Brain microvascular endothelial cell (primary cell): ENCODE measurements around the gene ROR1.

Source experiments
- DNase-seq: peaks from one replicate; pipeline ENCODE4 v3.0.0-alpha.2; 2020
- H3K27ac ChIP-seq: fragments of 250-450 bp; sonication (Bioruptor Pico); 2 replicates; pipeline ENCODE4 v1.5.1; 2020; ENCODE audit warnings: mild to moderate bottlenecking, moderate library complexity
- H3K27me3 ChIP-seq: fragments of 250-450 bp; sonication (Bioruptor Pico); replicated peaks from 2 replicates; pipeline ENCODE4 v1.5.1; 2020; ENCODE audit warnings: mild to moderate bottlenecking
- H3K36me3 ChIP-seq: fragments of 250-450 bp; sonication (Bioruptor Pico); replicated peaks from 2 replicates; pipeline ENCODE4 v1.5.1; 2020; ENCODE audit warnings: mild to moderate bottlenecking
- H3K4me3 ChIP-seq: 2 replicates; pipeline ENCODE4 v1.5.1; 2011; ENCODE audit warnings: low read depth, mild to moderate bottlenecking, control low read depth, low read length, moderate library complexity
- CTCF ChIP-seq: IDR thresholded peaks from 2 replicates; pipeline ENCODE4 v1.5.1; 2011; ENCODE audit warnings: low read depth, mild to moderate bottlenecking, moderate library complexity, low read length, control low read depth, inconsistent platforms; ENCODE audit errors: missing control alignments
- in situ Hi-C: cut with HindIII; loops from 2 replicates; pipeline ENCODE4 v1.10.0; 2017; ENCODE audit warnings: low sequenced_read_pairs, low pct_ligation_motif_present

ROR1 gene

DNA sequence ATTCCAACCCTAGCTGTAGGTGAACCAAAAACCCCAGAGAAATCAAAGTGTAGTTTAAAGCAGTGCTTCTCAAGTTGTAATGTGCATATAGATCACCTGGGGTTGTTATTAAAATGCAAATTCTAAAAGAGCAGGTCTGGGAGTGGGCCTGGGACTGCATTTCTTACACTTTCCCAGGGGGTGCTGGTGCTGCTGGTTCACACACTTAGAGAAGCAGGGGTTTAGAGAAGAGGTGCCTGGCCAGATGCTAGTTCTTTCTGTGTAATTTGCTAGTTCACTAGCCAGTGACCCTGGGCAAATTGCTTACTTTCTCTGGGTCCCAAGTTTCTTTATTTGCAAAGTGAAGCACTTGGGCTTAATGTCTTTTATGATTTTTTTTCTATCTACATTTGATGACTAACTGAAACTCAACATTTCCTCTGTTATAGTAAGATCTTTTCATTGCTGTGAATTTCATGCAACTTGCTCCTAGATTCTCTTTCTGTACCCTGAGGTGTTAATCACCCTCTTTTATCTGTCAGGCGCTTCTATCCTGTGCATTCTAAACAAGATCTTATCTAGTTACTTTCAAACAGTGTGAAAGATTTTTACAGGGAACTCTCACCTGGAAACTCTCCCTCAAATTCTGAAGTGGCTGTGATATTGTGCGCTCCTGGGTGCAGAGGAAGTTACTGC is 287.8 kb downstream of the ROR1 start:
- Histone ChIP-seq H3K27me3 (no peaks in the 10 kb centered on the region), H3K4me3 (no peak overlapping the region), H3K27ac (peak overlapping the region; percentile 28), H3K36me3 (no peaks in the 10 kb centered on the region)
- DNase-seq = no peak
- in situ Hi-C loops = no loop called here
- no peak for TF ChIP-seq CTCF

DNA sequence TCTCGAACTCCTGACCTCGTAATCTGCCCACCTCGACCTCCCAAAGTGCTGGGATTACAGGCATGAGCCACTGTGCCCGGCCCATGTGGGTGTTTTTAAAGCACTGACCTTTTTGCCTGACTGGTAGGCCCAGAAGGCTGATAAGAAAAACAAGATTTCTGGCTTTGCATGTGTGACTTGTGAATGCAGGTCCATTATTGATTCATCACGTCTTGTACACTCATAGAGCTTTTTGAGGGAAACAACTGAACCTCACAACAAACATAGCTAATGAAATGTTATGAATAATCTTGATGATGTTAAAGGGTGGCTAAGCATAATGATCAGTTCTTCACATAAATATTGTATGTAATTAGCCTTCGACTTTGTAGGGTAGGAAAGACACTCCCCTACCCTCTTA is 288.7 kb downstream of the ROR1 start:
- Histone ChIP-seq H3K27me3 (no peaks in the 10 kb centered on the region), H3K27ac (peak overlapping the region; percentile 57), H3K4me3 (no peak overlapping the region), H3K36me3 (no peaks in the 10 kb centered on the region)
- no peak for TF ChIP-seq CTCF
- no peak for DNase-seq
- in situ Hi-C loops = no loop called here

DNA sequence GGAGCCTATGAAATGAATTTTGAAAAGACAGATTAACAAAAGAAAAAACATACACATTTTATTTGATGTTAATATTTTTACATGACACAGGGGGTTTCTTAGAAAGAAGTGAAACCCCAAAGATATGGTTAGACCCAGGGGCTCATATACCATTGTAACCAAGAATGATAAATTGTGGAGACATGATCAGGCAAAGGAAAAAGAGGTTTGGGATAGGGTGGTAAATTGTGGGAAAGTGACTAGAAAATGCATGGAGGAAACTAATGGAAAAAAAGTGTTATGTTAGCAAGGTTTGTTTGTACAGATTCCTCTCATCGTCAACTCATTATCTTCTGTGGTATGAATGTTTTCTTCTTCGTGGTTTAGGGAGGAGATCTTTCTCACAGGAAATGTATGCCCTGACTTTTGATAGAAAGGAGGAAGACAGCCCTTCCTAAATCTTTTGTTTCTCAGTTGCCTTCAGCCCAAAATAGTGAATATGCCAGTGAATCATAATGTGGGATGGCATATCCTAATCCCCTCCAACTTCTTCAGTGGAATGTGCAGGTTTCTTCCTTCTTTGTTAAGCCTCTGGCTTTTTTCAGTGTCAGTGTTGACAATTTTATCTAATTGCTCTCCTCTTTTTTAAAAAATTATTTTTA is 289.2 kb downstream of the ROR1 start:
- Histone ChIP-seq H3K4me3 (no peak overlapping the region), H3K27ac (peak overlapping the region; percentile 57), H3K36me3 (no peaks in the 10 kb centered on the region), H3K27me3 (no peaks in the 10 kb centered on the region)
- DNase-seq = no peak
- TF ChIP-seq CTCF = no peak
- in situ Hi-C loops = no loop called here

DNA sequence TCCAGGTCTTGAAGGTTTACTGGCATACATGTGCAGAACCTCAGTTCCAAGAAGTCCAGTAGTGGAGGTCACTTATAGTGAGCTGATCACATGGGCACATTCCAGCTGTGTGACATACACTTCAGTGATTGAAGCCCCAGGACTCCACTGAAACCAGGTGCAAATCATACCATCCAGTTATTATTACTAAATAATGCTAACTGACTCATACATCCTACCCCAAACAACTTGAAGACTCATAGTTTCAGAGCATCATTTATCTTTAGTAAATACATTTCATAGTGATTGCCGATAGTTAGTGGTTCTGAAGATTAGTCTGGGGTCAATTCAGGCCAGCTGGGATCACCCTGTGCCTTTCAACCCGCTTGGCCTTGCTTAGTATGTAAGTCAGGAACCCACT is 291.8 kb downstream of the ROR1 start:
- no peak for TF ChIP-seq CTCF
- peak; percentile 37 for DNase-seq
- Histone ChIP-seq H3K27me3 (no peaks in the 10 kb centered on the region), H3K4me3 (no peak overlapping the region), H3K27ac (no peak overlapping the region), H3K36me3 (no peaks in the 10 kb centered on the region)
- in situ Hi-C loops = no loop called here

GRCh38 chr1:64072089-64072793 is 298.4 kb downstream of the ROR1 start:
- Histone ChIP-seq H3K36me3 (no peaks in the 10 kb centered on the region), H3K27me3 (no peaks in the 10 kb centered on the region), H3K4me3 (no peak overlapping the region), H3K27ac (peak overlapping the region; percentile 30)
- in situ Hi-C loops = no loop called here
- no peak for DNase-seq
- no peak for TF ChIP-seq CTCF
